ENCODE measurements around the gene GPR139. TPM values are rescaled to one million over a fixed set of nuclear protein-coding genes. Genes with fewer than 3 reads are reported as not detected.

GPR139 gene
- total RNA-seq, 1 experiment from 2014 or later = not detected

GRCh38 chr16:20053336-20053735 lies 20.4 kb downstream of the GPR139 start:
- ChIA-PET CTCF (no interaction called here), POLR2A (ENCODE audit: unreplicated experiment) (no interaction called here)
- no TSS peak for BruUV-seq (replicated peaks)
- no peaks in the 10 kb centered on the region for H3K9me3 ChIP-seq (ENCODE audit: low read length)
- DNase-seq = no peak
- intact Hi-C loops (cut with micrococcal nuclease) = no loop called here
- no peak overlapping the region for H3K27ac ChIP-seq (ENCODE audit: low read length)
- H3K4me1 ChIP-seq (ENCODE audit: insufficient read depth, low read length) = no peaks in the 10 kb centered on the region
- no peaks in the 10 kb centered on the region for H3K27me3 ChIP-seq (ENCODE audit: low read length)
- no peaks in the 10 kb centered on the region for H4K20me1 ChIP-seq (ENCODE audit: low read length)
- no peaks in the 10 kb centered on the region for H3K79me2 ChIP-seq (ENCODE audit: low read length)
- no peaks in the 10 kb centered on the region for H3K36me3 ChIP-seq (ENCODE audit: low read depth, low read length)
- H2AFZ ChIP-seq (ENCODE audit: low read length) = no peak overlapping the region
- no peak overlapping the region for H3K4me3 ChIP-seq (ENCODE audit: low read length)
- no peaks in the 10 kb centered on the region for H3K9me2 ChIP-seq (replicated peaks; ENCODE audit: low read length)
- H3K4me2 ChIP-seq (ENCODE audit: low read length) = no peak overlapping the region
- no peak for TF ChIP-seq EZH2 (IDR thresholded peaks at IDR 0.05; ENCODE audit: low read length, unreplicated experiment)
- TF ChIP-seq EZH2phosphoT487 (IDR thresholded peaks at IDR 0.05; ENCODE audit: borderline replicate concordance, low read length) = no peak
- no peak for TF ChIP-seq CTCF (conservative IDR thresholded peaks at IDR 0.05; ENCODE audit: low read depth, low read length)
- no peak overlapping the region for H3K9ac ChIP-seq (ENCODE audit: low read length)
- no peaks in the 10 kb centered on the region for H3F3A ChIP-seq (ENCODE audit: low read length, unreplicated experiment)
- no peak for ATAC-seq

GRCh38 chr16:20051611-20052010 lies 22.1 kb downstream of the GPR139 start:
- Histone ChIP-seq H3K9me3 (ENCODE audit: low read length) (no peaks in the 10 kb centered on the region), H3K79me2 (ENCODE audit: low read length) (no peaks in the 10 kb centered on the region), H4K20me1 (ENCODE audit: low read length) (no peaks in the 10 kb centered on the region), H2AFZ (ENCODE audit: low read length) (no peak overlapping the region), H3K4me1 (ENCODE audit: insufficient read depth, low read length) (no peaks in the 10 kb centered on the region), H3K27ac (ENCODE audit: low read length) (no peak overlapping the region), H3K9me2 (replicated peaks; ENCODE audit: low read length) (no peaks in the 10 kb centered on the region), H3K4me3 (ENCODE audit: low read length) (no peak overlapping the region), H3K4me2 (ENCODE audit: low read length) (no peak overlapping the region), H3K27me3 (ENCODE audit: low read length) (no peaks in the 10 kb centered on the region), H3K36me3 (ENCODE audit: low read depth, low read length) (no peaks in the 10 kb centered on the region), H3K9ac (ENCODE audit: low read length) (no peak overlapping the region), H3F3A (ENCODE audit: low read length, unreplicated experiment) (no peaks in the 10 kb centered on the region)
- DNase-seq (no peak), ATAC-seq (no peak)
- POLR2A ChIA-PET (ENCODE audit: unreplicated experiment) = no interaction called here
- no peak for TF ChIP-seq EZH2 (IDR thresholded peaks at IDR 0.05; ENCODE audit: low read length, unreplicated experiment)
- no peak for TF ChIP-seq EZH2phosphoT487 (IDR thresholded peaks at IDR 0.05; ENCODE audit: borderline replicate concordance, low read length)
- TF ChIP-seq CTCF (conservative IDR thresholded peaks at IDR 0.05; ENCODE audit: low read depth, low read length) = no peak
- intact Hi-C loops (cut with micrococcal nuclease) = no loop called here
- BruUV-seq (replicated peaks) = no TSS peak
- CTCF ChIA-PET = no interaction called here

DNA sequence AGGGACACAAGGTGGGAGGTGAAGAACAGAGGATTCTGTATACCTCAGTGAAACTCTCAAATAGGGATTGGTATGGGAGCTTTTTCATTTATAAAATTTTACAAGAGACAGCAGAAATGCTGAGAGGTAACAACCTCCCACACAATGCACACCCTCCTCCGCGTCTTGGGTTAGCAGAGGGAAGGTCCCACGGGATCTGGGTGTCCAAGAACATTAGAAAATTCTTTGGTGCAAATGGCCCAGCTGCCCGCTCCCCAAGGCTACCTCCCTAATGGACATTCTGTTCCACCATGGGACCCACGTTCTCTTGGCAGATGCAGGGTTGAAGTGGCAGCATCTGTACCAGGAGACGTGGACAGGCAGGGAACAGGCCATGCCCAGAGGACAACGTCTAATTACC lies 22.5 kb downstream of the GPR139 start:
- Histone ChIP-seq H3K4me1 (ENCODE audit: insufficient read depth, low read length) (no peaks in the 10 kb centered on the region), H3K9me2 (replicated peaks; ENCODE audit: low read length) (no peaks in the 10 kb centered on the region), H3K4me3 (ENCODE audit: low read length) (no peak overlapping the region), H3K27me3 (ENCODE audit: low read length) (no peaks in the 10 kb centered on the region), H3K9me3 (ENCODE audit: low read length) (no peaks in the 10 kb centered on the region), H3K79me2 (ENCODE audit: low read length) (no peaks in the 10 kb centered on the region), H3K36me3 (ENCODE audit: low read depth, low read length) (no peaks in the 10 kb centered on the region), H3K27ac (ENCODE audit: low read length) (no peak overlapping the region), H3K4me2 (ENCODE audit: low read length) (no peak overlapping the region), H3K9ac (ENCODE audit: low read length) (no peak overlapping the region), H4K20me1 (ENCODE audit: low read length) (no peaks in the 10 kb centered on the region), H2AFZ (ENCODE audit: low read length) (no peak overlapping the region), H3F3A (ENCODE audit: low read length, unreplicated experiment) (no peaks in the 10 kb centered on the region)
- POLR2A ChIA-PET (ENCODE audit: unreplicated experiment) = no interaction called here
- DNase-seq (no peak), ATAC-seq (no peak)
- no peak for TF ChIP-seq EZH2phosphoT487 (IDR thresholded peaks at IDR 0.05; ENCODE audit: borderline replicate concordance, low read length)
- TF ChIP-seq EZH2 (IDR thresholded peaks at IDR 0.05; ENCODE audit: low read length, unreplicated experiment) = no peak
- no TSS peak for BruUV-seq (replicated peaks)
- CTCF ChIA-PET = no interaction called here
- intact Hi-C loops (cut with micrococcal nuclease) = no loop called here

Data from PC-3 (cell line).